A549 (cell line): ENCODE measurements around the gene SETX. TPM values are rescaled to one million over a fixed set of nuclear protein-coding genes. Genes with fewer than 3 reads are reported as not detected.

ENCODE experiments used
- ATAC-seq, 2 experiments: fragments of 200-7000 bp in 1 of 2; fragments of >200 bp in 1 of 2; cut with Nextera tagmentation in 1 of 2; cut with Tn5 transposase in 1 of 2; 3 replicates each; pipeline versions ENCODE4 v1.8.0 to v1.9.1; 2018 to 2020; ENCODE audit warnings: mild to moderate bottlenecking in 1 of 2, moderate library complexity in 1 of 2
- CTCF ChIA-PET: fragments of 300-600 bp; sonication (Branson Sonifier 250); formaldehyde crosslinking; extraction: SDS; loops from one replicate; lab custom pipeline; 2021; ENCODE audit warnings: antibody characterized with exemption, inconsistent platforms; lab: Yijun Ruan, JAX
- POLR2A ChIA-PET: fragments of 350-600 bp; formaldehyde crosslinking; extraction: SDS; loops from one replicate; lab custom pipeline; 2021; ENCODE audit warnings: antibody characterized with exemption, inconsistent platforms; lab: Yijun Ruan, JAX
- DNase-seq, 2 experiments: peaks; one replicate each; pipeline versions ENCODE4 v3.0.0 to v3.0.0-alpha.2; 2011 to 2016; ENCODE audit warnings: low read depth in 1 of 2, low spot score in 1 of 2
- FAIRE-seq: peaks from 2 replicates; lab custom pipeline; 2011; peaks lifted over from hg19 to GRCh38; lab: Jason Lieb, UNC
- H3K27ac ChIP-seq, 2 experiments: fragments of >200 bp; sonication (Bioruptor Twin); formaldehyde crosslinking; 3 replicates each; pipeline ENCODE4 v1.5.1; 2016 to 2017
- H3K4me1 ChIP-seq: fragments of >200 bp; sonication (Bioruptor Twin); formaldehyde crosslinking; 3 replicates; pipeline ENCODE4 v1.6.1; 2016
- H3K4me2 ChIP-seq: fragments of >200 bp; sonication (Bioruptor Twin); formaldehyde crosslinking; 3 replicates; pipeline ENCODE4 v1.6.1; 2016
- H3K4me3 ChIP-seq: fragments of >200 bp; sonication (Bioruptor Twin); formaldehyde crosslinking; 3 replicates; pipeline ENCODE4 v1.5.1; 2016
- H3K9me3 ChIP-seq: fragments of >200 bp; sonication (Bioruptor Twin); formaldehyde crosslinking; 3 replicates; pipeline ENCODE4 v1.6.1; 2016
- CHD2 ChIP-seq: fragments of 150-350 bp; IDR thresholded peaks from 2 replicates; pipeline ENCODE4 v1.6.1; 2014; ENCODE audit warnings: low read length; ENCODE audit not compliant: partially characterized antibody
- CHD4 ChIP-seq: fragments of 200-600 bp; sonication (generic); IDR thresholded peaks from 2 replicates; pipeline ENCODE4 v1.6.1; 2016; ENCODE audit warnings: antibody characterized with exemption, mild to moderate bottlenecking, borderline replicate concordance
- EHF ChIP-seq: fragments of 250-450 bp; sonication (Bioruptor Pico); IDR thresholded peaks from 2 replicates; pipeline ENCODE4 v1.5.0; 2020; ENCODE audit warnings: mild to moderate bottlenecking
- HES2 ChIP-seq: fragments of >200 bp; sonication (Bioruptor Twin); formaldehyde crosslinking; IDR thresholded peaks from 2 replicates; pipeline ENCODE4 v1.6.1; 2016
- HEYL ChIP-seq: fragments of 250-450 bp; sonication (Bioruptor Pico); IDR thresholded peaks from 2 replicates; pipeline ENCODE4 v1.8.0; 2021; ENCODE audit warnings: mild to moderate bottlenecking, moderate library complexity
- HOXB13 ChIP-seq: fragments of 250-450 bp; sonication (Bioruptor Pico); IDR thresholded peaks from 2 replicates; pipeline ENCODE4 v1.5.0; 2020; ENCODE audit warnings: low read depth, mild to moderate bottlenecking, moderate library complexity
- JUNB ChIP-seq: fragments of >200 bp; sonication (Bioruptor Twin); formaldehyde crosslinking; IDR thresholded peaks from 2 replicates; pipeline ENCODE4 v1.6.1; 2016
- KDM1A ChIP-seq: fragments of 200-600 bp; sonication (generic); IDR thresholded peaks from 2 replicates; pipeline ENCODE4 v1.6.1; 2016; ENCODE audit warnings: low read depth, mild to moderate bottlenecking
- MAX ChIP-seq: IDR thresholded peaks from 2 replicates; pipeline ENCODE4 v1.6.1; 2012
- NR3C1 ChIP-seq: fragments of >200 bp; sonication (Bioruptor Twin); formaldehyde crosslinking; IDR thresholded peaks from 3 replicates; pipeline ENCODE4 v1.6.1; 2017
- PHF8 ChIP-seq: fragments of 200-600 bp; sonication (generic); IDR thresholded peaks from 2 replicates; pipeline ENCODE4 v1.6.1; 2016; ENCODE audit warnings: low read depth, mild to moderate bottlenecking, antibody characterized with exemption, moderate library complexity, borderline replicate concordance
- POLR2AphosphoS2 ChIP-seq: conservative IDR thresholded peaks from 2 replicates; pipeline ENCODE4 v1.6.1; 2012; ENCODE audit warnings: low read length, improper control_type of control experiment, inconsistent platforms
- SMC3 ChIP-seq: fragments of >200 bp; sonication (Bioruptor Twin); formaldehyde crosslinking; IDR thresholded peaks from 3 replicates; pipeline ENCODE4 v1.6.1; 2018; ENCODE audit warnings: inconsistent platforms
- SREBF2 ChIP-seq: fragments of 450-650 bp; IDR thresholded peaks from 2 replicates; pipeline ENCODE4 v1.6.1; 2014; ENCODE audit warnings: mild to moderate bottlenecking, moderate library complexity
- ZC3H11A ChIP-seq: fragments of 450-650 bp; IDR thresholded peaks from 2 replicates; pipeline ENCODE4 v1.6.1; 2014; ENCODE audit warnings: antibody characterized with exemption, mild to moderate bottlenecking
- ZFP36 ChIP-seq: fragments of 450-650 bp; IDR thresholded peaks from 2 replicates; pipeline ENCODE4 v1.6.1; 2014; ENCODE audit warnings: borderline replicate concordance; ENCODE audit not compliant: partially characterized antibody
- ZSCAN20 ChIP-seq: fragments of 250-450 bp; sonication (Bioruptor Pico); IDR thresholded peaks from 2 replicates; pipeline ENCODE4 v1.8.0; 2022; ENCODE audit warnings: mild to moderate bottlenecking, moderate library complexity
- WGBS: methylation state at CpG from one replicate; pipeline ENCODE4 v1.1.6; 2017; ENCODE audit errors: missing lambda C conversion rate; 5-methylcytosine and 5-hydroxymethylcytosine counted together
- polyA plus RNA-seq, 4 experiments: library from polyadenylated mRNA; depleted of rRNA in 3 of 4; stranded (reverse); fragments of >200 nt; fragmentation: RNase III in 1 of 4; extraction: RNeasy Plus Mini Kit Qiagen cat#74134 plus additional on column Dnase treatment in 1 of 4; gene quantifications; 2 replicates in 3 of 4; 3 replicates in 1 of 4; pipeline ENCODE4 v1.2.3, GENCODE V29; 2011 to 2017
- TF ChIP-seq, protein P1 (sequence below): fragments of 250-450 bp; sonication (Bioruptor Pico); IDR thresholded peaks from 2 replicates; pipeline ENCODE4 v1.5.0; 2021; ENCODE audit warnings: mild to moderate bottlenecking, moderate library complexity, borderline replicate concordance
- TF ChIP-seq, protein P2 (sequence below): fragments of >200 bp; sonication (Bioruptor Twin); formaldehyde crosslinking; IDR thresholded peaks from 3 replicates; pipeline ENCODE4 v1.6.1; 2016
- TF ChIP-seq, protein P3 (sequence below): fragments of 150-350 bp; IDR thresholded peaks from 2 replicates; pipeline ENCODE4 v1.6.1; 2014; ENCODE audit warnings: low read depth, mild to moderate bottlenecking, low read length
- TF ChIP-seq, protein P4 (sequence below): IDR thresholded peaks from 2 replicates; pipeline ENCODE4 v1.6.1; 2012; ENCODE audit warnings: low read depth, borderline replicate concordance

SETX gene
- polyA plus RNA-seq, 2 of the 4 experiments (the other 2 are of a cell fraction), result 14.7 to 34.3 TPM

- H3K4me1 ChIP-seq, result no peaks in the 10 kb centered on the region
- WGBS, result 94% methylated on average over 5 of the region's 5 CpGs
These were observed 45.7 kb downstream of the SETX start for GRCh38 chr9:132309056-132309455.

DNA sequence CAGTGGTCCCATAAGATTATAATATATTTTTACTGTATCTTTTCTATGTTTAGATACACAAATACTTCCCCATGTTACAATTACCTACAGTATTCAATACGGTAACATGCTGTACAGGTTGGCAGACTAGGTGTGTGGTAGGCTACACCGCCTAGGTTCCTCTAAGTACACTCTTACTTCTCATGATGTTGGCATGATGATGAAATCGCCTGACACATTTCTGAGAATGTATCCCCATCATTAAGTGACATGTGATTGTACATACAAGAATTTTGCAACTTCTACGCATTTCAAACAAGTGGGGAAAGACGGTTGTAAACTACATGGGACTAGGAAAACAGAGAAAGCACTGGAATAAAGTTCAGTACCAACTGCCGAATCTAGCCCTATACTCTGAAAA lies 53.3 kb downstream of the SETX start:
- H3K4me1 ChIP-seq, result no peaks in the 10 kb centered on the region
- no peak overlapping the region for H3K27ac ChIP-seq
- no peak overlapping the region for H3K4me2 ChIP-seq
- ATAC-seq (no peak), FAIRE-seq (no peak), DNase-seq (no peak)
- WGBS, result 97% methylated on average over 6 of the region's 6 CpGs
- no peak overlapping the region for H3K4me3 ChIP-seq
- TF ChIP-seq KDM1A (no peak), HOXB13 (CRISPR knock-in tag) (no peak), ZSCAN20 (no peak), HEYL (CRISPR knock-in tag) (no peak), ZC3H11A (no peak), EHF (CRISPR knock-in tag) (no peak), HES2 (no peak)
- TF ChIP-seq, protein P1, sequence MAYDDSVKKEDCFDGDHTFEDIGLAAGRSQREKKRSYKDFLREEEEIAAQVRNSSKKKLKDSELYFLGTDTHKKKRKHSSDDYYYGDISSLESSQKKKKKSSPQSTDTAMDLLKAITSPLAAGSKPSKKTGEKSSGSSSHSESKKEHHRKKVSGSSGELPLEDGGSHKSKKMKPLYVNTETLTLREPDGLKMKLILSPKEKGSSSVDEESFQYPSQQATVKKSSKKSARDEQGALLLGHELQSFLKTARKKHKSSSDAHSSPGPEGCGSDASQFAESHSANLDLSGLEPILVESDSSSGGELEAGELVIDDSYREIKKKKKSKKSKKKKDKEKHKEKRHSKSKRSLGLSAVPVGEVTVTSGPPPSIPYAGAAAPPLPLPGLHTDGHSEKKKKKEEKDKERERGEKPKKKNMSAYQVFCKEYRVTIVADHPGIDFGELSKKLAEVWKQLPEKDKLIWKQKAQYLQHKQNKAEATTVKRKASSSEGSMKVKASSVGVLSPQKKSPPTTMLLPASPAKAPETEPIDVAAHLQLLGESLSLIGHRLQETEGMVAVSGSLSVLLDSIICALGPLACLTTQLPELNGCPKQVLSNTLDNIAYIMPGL (CRISPR knock-in tag), result no peak
- ChIA-PET POLR2A (no interaction called here), CTCF (no interaction called here)
- H3K9me3 ChIP-seq, result no peaks in the 10 kb centered on the region

More at GRCh38 chr9:132309056-132309455, 45.7 kb downstream of the SETX start:
- ChIA-PET CTCF (interaction anchor here (1.6 kb wide), 1 partner anchor 15 kb away, joined by 3 read pairs; no protein-coding TSS in a partner anchor), POLR2A (no interaction called here)
- Histone ChIP-seq H3K9me3 (no peaks in the 10 kb centered on the region), H3K27ac (no peak overlapping the region), H3K4me2 (no peak overlapping the region), H3K4me3 (no peak overlapping the region)
- DNase-seq, result no peak
- no peak for ATAC-seq
- FAIRE-seq, result no peak
- TF ChIP-seq SMC3, result no peak
- TF ChIP-seq POLR2AphosphoS2, result no peak
- TF ChIP-seq, protein P1 (CRISPR knock-in tag), result no peak
- no peak for TF ChIP-seq JUNB
- no peak for TF ChIP-seq CHD2
- no peak for TF ChIP-seq ZFP36
- TF ChIP-seq, protein P2, sequence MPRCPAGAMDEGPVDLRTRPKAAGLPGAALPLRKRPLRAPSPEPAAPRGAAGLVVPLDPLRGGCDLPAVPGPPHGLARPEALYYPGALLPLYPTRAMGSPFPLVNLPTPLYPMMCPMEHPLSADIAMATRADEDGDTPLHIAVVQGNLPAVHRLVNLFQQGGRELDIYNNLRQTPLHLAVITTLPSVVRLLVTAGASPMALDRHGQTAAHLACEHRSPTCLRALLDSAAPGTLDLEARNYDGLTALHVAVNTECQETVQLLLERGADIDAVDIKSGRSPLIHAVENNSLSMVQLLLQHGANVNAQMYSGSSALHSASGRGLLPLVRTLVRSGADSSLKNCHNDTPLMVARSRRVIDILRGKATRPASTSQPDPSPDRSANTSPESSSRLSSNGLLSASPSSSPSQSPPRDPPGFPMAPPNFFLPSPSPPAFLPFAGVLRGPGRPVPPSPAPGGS, result no peak
- TF ChIP-seq SREBF2, result no peak
- TF ChIP-seq, protein P3, sequence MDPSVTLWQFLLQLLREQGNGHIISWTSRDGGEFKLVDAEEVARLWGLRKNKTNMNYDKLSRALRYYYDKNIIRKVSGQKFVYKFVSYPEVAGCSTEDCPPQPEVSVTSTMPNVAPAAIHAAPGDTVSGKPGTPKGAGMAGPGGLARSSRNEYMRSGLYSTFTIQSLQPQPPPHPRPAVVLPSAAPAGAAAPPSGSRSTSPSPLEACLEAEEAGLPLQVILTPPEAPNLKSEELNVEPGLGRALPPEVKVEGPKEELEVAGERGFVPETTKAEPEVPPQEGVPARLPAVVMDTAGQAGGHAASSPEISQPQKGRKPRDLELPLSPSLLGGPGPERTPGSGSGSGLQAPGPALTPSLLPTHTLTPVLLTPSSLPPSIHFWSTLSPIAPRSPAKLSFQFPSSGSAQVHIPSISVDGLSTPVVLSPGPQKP, result no peak
- TF ChIP-seq, protein P4, sequence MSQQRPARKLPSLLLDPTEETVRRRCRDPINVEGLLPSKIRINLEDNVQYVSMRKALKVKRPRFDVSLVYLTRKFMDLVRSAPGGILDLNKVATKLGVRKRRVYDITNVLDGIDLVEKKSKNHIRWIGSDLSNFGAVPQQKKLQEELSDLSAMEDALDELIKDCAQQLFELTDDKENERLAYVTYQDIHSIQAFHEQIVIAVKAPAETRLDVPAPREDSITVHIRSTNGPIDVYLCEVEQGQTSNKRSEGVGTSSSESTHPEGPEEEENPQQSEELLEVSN, result no peak
- no peak for TF ChIP-seq MAX
- TF ChIP-seq CHD4, result no peak
- TF ChIP-seq PHF8, result no peak
- TF ChIP-seq NR3C1, result no peak
